ENCODE measurements around the gene KCNMB2.
"Not testable (repeated sequence)": the region's sequence is repeated elsewhere in the genome, so short reads cannot be mapped to it uniquely, and the experiment has no call there.

KCNMB2 gene

GRCh38 chr3:178536211-178537079 is at the start of gene KCNMB2:
Gene KCNMB2, plus strand, starts transcription at chr3:178536436.
- no peak for DNase-seq (ENCODE audit: low read depth in 2 of 2)

- DNase-seq (ENCODE audit: low read depth in 2 of 2): no peak
Observed at GRCh38 chr3:178486903-178487302, 49.3 kb upstream of the KCNMB2 start.

- no peak for DNase-seq (ENCODE audit: low read depth in 2 of 2)
Observed at GRCh38 chr3:178487752-178488151, 48.5 kb upstream of the KCNMB2 start.

DNA sequence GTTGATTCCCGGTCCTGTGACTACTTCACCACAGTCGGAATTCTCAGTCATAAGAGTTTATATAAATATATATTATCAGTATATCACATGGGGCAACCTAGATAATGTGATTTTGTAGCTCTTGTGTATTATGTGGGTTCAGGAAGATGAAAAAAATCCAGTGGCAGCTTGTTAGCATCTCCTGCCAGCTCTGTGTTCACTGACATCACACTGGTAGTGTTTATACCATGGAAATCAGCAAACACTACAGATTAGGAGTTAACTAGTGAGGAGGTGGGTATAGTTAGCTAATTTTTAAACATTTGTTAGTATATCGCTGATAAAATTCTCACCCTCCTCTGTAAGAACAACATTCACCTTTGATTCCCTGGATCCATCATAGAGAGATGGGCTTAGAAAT is 44.5 kb upstream of the KCNMB2 start:
- DNase-seq (ENCODE audit: low read depth in 2 of 2): no peak

DNA sequence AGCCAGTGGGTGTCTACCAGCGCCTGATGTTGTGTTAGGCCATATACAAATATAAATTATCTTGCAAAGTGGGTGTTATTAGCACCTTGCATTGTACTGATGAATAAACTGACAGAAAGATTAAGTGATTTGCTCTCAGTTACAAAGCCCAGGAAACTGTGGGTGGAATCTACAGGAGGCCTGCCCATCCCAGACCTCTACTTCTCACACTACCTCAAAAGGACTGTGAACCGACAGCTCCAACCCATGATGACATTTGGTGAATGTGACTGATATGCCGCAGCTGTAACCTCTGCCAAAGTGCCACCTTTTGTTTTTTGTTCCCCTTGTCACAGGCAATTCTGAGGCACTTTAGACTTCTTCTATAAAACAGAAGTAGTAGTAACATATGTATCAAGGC is 43.7 kb upstream of the KCNMB2 start:
- no peak for DNase-seq (ENCODE audit: low read depth in 2 of 2)

DNA sequence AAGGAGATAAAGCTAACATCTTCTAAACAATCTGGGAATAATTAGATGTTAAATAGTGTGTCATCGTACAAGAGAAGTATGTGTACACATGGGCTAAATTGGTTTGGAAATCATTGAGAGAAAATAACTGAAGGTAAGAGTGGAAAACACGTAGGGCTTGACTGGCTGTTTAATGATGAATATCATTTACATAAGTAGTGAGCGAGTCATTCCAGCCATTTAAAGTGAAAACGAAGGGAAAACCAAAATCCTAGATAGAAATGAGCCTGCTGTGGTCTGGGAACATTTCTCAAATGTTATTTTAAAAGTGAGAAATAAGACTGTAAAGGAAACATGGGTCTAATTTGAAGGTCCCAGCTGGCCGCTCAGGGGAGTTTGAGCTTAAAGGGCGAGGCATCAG is 41.9 kb upstream of the KCNMB2 start:
- DNase-seq (ENCODE audit: low read depth in 2 of 2): no peak

DNA sequence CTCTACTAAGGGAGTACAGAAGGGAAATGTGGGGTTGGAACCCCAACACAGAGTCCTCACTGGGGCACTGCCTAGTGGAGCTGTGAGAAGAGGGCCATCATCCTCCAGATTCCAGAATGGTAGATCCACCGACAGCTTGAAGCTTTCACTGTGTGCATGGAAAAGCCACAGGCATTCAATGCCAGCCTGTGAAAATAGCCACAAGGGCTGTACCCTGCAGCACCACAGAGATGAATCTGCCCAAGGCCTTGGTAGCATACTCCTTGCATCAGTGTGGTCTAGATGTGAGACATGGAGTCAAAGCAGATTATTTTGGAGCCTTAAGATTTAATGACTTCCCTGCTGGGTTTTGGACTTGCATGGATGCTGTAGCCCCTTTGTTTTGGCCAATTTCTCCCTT is 39.3 kb upstream of the KCNMB2 start:
- DNase-seq (ENCODE audit: low read depth in 2 of 2): no peak

- no peak for DNase-seq (ENCODE audit: low read depth in 2 of 2)
Observed at GRCh38 chr3:178498871-178499270, 37.4 kb upstream of the KCNMB2 start.

DNA sequence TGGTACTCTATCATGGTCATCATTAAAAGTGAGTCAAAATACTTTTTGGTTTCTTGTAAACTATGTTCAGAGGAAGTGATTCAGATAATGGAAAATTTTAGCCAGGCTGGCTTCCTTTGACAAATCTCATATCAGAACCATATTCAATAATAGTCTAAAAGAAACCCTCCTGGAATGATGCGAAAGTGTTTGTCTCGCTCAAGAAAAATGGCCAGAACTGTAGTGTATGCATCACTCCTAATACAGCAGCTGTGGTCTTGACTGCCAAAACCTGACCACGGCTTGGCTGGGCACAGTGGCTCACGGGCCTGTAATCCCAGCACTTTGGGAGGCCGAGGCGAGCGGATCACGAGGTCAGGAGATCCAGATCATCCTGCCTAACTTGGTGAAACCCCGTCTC is 35.6 kb upstream of the KCNMB2 start:
- DNase-seq (ENCODE audit: low read depth in 2 of 2): no peak

DNA sequence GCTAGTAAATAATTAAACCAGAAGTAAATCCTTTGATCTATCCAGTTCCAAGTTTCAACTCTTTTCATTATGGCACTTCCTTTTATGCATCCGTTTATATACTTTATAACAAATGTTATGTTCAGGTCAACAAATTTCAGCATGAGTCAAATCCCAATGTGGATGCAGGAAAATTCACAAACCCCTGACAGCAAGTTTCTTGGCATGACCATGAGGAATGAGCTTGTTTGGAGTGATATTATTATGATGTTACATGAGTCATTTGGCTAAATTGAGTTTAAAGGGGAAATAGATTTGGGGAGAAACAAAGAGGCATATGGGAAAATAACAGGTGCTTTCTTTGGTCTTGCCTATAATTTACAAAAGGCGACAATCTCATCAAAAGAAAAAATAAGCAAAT is 32.1 kb upstream of the KCNMB2 start:
- DNase-seq (ENCODE audit: low read depth in 2 of 2): no peak

- DNase-seq (ENCODE audit: low read depth in 2 of 2): no peak
Observed at GRCh38 chr3:178505832-178506231, 30.4 kb upstream of the KCNMB2 start.

DNA sequence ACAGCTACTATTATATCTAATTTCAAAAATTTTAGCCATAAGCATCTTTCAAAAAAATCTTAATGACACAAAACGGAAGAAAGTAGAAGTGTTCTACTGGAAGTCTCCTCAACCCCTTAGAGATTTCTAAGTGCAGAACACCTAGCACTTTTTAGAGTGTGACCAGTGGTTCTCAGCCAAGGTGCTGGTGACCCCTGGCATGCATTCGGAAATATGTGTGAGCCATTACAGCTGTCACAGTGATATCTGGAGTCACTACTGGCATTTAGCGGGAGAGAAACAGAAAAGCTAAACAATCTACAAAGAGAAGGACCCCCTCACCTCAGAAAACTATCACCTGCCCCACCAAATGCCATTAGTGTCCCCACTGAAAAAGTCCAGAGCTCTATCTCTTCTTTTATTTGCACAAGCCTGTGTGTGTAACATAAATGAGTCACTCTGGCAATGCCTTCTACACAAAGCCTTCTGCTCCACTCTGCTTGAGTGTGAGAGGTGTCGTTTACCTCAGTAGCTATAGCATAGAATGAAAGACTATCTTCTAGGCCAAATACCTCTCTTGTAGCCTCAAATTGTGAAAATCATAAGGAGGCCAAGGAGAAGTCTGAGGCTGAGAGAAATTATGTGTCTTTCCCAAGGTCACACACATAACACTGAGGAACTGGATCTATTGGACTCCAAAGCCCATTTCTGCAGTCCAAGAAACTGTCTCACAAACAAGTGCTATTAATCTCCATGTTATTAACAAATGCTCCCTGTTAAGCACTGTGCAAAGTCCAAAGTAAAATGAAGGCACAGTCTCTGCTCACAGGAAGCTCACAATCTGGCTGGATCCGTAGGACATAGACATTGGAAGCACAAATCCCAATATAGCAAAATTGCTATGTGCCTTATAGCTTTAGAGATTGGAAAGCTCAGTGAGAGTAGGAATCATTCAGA is 28.5 kb upstream of the KCNMB2 start:
- DNase-seq (ENCODE audit: low read depth in 2 of 2): no peak

DNA sequence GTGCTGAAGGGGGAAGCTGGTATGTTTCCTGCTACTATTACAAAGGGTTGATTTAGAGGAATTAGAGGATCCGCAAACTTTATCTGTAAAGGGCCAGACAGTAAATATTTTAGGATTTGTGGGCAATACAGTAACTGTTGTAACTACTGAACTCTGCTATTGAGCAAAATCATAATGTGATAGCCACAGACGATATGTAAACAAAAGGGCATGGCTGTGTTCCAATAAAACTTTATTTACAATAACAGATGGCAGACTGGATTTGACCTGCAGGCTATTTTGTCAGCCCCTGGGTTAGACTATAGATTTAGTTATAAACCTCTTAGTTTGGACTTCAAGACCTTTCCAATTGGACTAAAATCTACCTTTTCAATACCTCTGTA is 27.8 kb upstream of the KCNMB2 start:
- no peak for DNase-seq (ENCODE audit: low read depth in 2 of 2)

- DNase-seq (ENCODE audit: low read depth in 2 of 2): no peak
Observed at GRCh38 chr3:178510496-178510895, 25.7 kb upstream of the KCNMB2 start.

DNA sequence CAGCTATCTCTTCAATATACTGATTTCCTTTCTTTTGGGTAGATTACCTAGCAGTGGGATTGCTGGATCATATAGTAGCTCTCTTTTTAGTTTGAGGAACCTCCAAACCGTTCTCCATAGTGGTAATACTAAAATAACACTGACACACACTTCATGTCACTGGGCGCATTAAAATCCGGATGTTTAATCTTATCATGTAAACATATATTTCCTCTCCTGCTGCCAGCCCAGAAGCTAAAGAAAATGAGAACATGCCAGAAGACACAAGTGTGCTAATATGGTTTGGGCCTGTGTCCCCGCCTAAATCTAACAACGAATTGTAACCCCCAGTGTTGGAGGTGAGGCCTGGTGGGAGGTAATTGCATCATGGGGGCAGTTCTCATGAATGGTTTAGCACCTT is 23.6 kb upstream of the KCNMB2 start:
- no peak for DNase-seq (ENCODE audit: low read depth in 2 of 2)

- DNase-seq (ENCODE audit: low read depth in 2 of 2): no peak
Observed at GRCh38 chr3:178513546-178514380, 22.5 kb upstream of the KCNMB2 start.

GRCh38 chr3:178514401-178514800 is 21.8 kb upstream of the KCNMB2 start:
- no peak for DNase-seq (ENCODE audit: low read depth in 2 of 2)

GRCh38 chr3:178515076-178515744 is 21.0 kb upstream of the KCNMB2 start:
- DNase-seq (ENCODE audit: low read depth in 2 of 2): not testable (repeated sequence)

DNA sequence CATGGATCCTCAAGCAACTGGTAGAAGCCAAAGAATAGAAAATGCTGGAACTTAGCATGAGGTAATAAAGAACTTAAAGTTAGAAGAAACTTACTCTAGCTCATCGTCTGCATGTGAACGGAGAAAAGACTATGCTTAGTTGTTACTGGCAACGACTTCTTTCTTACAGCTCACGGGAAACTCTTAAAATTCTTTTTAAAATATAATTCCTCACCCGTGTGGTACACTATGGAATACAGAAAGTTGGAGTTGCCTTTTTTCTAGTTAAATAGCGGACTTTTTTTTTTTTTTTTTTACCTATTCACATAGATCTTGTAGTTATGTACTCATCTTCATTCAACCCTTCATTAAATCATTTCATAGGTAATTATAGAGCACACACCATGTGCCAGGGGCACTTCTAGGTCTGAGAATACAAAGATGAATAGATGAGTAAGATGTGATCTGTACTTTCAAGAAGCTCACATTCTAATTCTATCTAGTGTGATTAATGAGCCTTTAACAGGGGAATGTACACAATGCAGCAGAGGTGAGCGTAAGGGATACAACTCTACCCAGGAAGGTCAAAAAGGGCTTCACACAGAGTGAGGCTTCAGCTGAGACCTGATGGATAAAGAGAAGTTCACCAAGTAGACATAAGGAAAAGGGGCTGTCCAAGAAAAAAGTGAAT is 18.4 kb upstream of the KCNMB2 start:
- no peak for DNase-seq (ENCODE audit: low read depth in 2 of 2)

DNA sequence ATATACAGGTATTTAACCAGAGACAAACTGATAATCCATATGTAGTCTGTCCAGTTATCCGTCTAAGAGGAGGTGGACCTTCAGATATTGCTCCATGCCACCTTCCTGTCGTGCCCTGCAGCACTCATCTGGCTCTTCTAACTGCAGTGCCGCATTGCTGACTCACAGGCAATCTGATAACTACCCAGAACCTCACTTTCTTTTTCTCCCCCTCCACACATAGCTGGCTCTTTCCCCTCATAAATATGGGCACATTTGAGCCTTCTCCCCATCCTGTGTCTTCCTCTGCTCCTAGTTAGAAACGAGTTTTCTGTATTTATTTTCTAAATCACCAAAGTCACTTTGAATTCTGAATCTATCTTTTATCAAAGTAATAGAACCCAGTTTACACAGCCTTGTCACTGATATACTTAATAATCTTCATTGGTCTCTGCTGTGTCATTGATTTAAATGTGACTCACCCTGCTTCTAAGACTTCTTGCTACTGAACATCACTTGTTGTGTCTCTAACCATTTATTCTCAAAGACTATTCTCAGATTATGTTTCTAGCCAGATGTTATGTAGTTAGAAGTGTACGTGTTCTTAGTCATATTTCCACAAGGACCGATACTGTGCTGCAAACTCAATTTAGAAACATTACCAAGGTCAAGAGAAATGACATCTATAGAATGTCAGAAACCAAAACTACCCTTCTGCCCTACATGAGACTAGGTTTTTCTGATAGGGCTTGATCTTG is 17.4 kb upstream of the KCNMB2 start:
- DNase-seq (ENCODE audit: low read depth in 2 of 2): no peak
